BJ (cell line): Measurements from ENCODE around the gene ITGB6. TPM values are rescaled to one million over a fixed set of nuclear protein-coding genes. Genes with fewer than 3 reads are reported as not detected.
A peak's percentile ranks its signal among the peaks of the same experiment; 100 is the strongest.

Experiments used
- CTCF ChIA-PET: fragments of 350-600 bp; formaldehyde crosslinking; extraction: SDS; loops from one replicate; lab custom pipeline; 2021; ENCODE audit warnings: antibody characterized with exemption, inconsistent platforms; lab: Yijun Ruan, JAX
- POLR2A ChIA-PET: fragments of 300-600 bp; sonication (Branson Sonifier 250); formaldehyde crosslinking; extraction: SDS; loops from one replicate; lab custom pipeline; 2021; ENCODE audit warnings: antibody characterized with exemption; lab: Charles Lee
- DNase-seq: peaks from one replicate; pipeline ENCODE4 v3.0.0-alpha.2; 2011; ENCODE audit warnings: low read depth
- H3K27me3 ChIP-seq: 2 replicates; pipeline ENCODE4 v1.6.0; 2011; ENCODE audit warnings: low read length; ENCODE audit not compliant: control insufficient read depth, insufficient read depth
- H3K36me3 ChIP-seq: 2 replicates; pipeline ENCODE4 v1.5.1; 2011; ENCODE audit warnings: low read length; ENCODE audit not compliant: control insufficient read depth, insufficient read depth
- H3K4me3 ChIP-seq: 2 replicates; pipeline ENCODE4 v1.5.1; 2011; ENCODE audit warnings: low read depth, mild to moderate bottlenecking, control low read depth, low read length
- polyA plus RNA-seq: library from polyadenylated mRNA; depleted of rRNA; stranded (reverse); fragments of >200 nt; gene quantifications from 2 replicates; pipeline ENCODE4 v1.2.3, GENCODE V29; 2011
- TF ChIP-seq, protein P1 (sequence below): IDR thresholded peaks from 2 replicates; pipeline ENCODE4 v1.5.1; 2011; ENCODE audit warnings: low read depth, mild to moderate bottlenecking, control low read depth, inconsistent platforms, low read length, moderate library complexity; ENCODE audit not compliant: insufficient read depth

The ITGB6 gene
- polyA plus RNA-seq, 1 experiment = 0.01 TPM

- TF ChIP-seq, protein P1, sequence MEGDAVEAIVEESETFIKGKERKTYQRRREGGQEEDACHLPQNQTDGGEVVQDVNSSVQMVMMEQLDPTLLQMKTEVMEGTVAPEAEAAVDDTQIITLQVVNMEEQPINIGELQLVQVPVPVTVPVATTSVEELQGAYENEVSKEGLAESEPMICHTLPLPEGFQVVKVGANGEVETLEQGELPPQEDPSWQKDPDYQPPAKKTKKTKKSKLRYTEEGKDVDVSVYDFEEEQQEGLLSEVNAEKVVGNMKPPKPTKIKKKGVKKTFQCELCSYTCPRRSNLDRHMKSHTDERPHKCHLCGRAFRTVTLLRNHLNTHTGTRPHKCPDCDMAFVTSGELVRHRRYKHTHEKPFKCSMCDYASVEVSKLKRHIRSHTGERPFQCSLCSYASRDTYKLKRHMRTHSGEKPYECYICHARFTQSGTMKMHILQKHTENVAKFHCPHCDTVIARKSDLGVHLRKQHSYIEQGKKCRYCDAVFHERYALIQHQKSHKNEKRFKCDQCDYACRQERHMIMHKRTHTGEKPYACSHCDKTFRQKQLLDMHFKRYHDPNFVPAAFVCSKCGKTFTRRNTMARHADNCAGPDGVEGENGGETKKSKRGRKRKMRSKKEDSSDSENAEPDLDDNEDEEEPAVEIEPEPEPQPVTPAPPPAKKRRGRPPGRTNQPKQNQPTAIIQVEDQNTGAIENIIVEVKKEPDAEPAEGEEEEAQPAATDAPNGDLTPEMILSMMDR = no peak
These were observed 13.4 kb upstream of the ITGB6 start for GRCh38 chr2:160213511-160213910.

DNA sequence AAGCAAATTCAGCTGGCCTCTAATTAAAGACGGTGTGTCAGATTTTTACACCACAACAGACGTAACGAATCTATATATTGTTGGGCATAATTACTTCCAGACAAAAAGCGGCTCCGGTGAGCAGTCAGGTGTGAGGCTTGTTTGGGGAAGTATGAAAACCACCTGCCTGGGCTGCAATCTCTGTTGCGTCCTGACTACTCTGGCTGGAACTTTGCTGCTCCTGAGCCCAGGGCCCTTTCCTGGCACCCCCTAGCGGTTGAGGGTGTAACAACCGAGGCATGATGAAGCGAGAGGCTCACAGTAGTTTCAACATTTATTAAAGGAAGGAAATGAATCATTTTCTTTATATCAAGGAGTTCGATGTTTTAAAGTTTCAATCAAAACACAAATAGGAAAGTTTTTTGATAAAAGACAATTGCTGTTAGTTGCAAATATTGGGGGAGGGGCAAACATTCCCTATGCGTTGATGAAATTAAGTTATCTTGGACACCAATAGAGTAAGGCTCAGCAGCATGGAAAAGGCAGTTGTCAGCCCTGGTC lies 10.6 kb upstream of the ITGB6 start:
- Histone ChIP-seq H3K36me3 (no peaks in the 10 kb centered on the region), H3K4me3 (no peak overlapping the region), H3K27me3 (no peaks in the 10 kb centered on the region)
- ChIA-PET CTCF (interaction anchor here (1.1 to 2.0 kb wide), 5 partner anchors 8 to 784 kb away, joined by 3 to 11 read pairs (median 3); no protein-coding TSS in a partner anchor), POLR2A (no interaction called here)
- TF ChIP-seq, protein P1 = peak; percentile 56
- no peak for DNase-seq

More at GRCh38 chr2:160213511-160213910, 13.4 kb upstream of the ITGB6 start:
- ChIA-PET CTCF (interaction anchor here (1.2 to 1.8 kb wide), 3 partner anchors 10 to 850 kb away, joined by 3 to 4 read pairs (median 4); no protein-coding TSS in a partner anchor), POLR2A (no interaction called here)
- Histone ChIP-seq H3K36me3 (no peaks in the 10 kb centered on the region), H3K27me3 (no peaks in the 10 kb centered on the region), H3K4me3 (no peak overlapping the region)
- no peak for DNase-seq

DNA sequence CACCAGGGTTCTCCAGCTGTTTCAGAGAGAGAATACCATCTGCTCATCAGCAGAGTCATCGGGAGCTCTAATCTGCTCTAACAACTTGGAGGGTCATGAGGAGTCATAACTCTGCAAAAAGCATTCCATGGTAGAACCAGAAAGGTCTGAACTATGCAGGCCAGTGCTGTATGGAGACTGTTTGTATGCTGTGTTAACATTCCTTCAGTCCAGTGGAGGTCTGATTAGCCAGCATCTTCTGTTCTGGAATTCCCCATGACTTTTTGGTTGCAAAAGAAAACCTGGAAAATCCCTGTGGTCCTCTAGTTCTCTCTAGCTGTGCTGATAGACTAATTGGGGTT lies 9.4 kb upstream of the ITGB6 start:
- CTCF ChIA-PET = interaction anchor here (0.8 to 2.0 kb wide), 9 partner anchors 11 to 785 kb away, joined by 3 to 11 read pairs (median 5); no protein-coding TSS in a partner anchor
- no peaks in the 10 kb centered on the region for H3K36me3 ChIP-seq
- H3K4me3 ChIP-seq = no peak overlapping the region
- H3K27me3 ChIP-seq = no peaks in the 10 kb centered on the region
- TF ChIP-seq, protein P1 = no peak; the same call in 1 of the 2 replicates
- POLR2A ChIA-PET = interaction anchor here (0.5 kb wide), 1 partner anchor 10 kb away, joined by 3 read pairs; no protein-coding TSS in a partner anchor
- DNase-seq = peak; percentile 85

- ChIA-PET CTCF (interaction anchor here (0.8 to 2.0 kb wide), 10 partner anchors 11 to 786 kb away, joined by 3 to 11 read pairs (median 4); no protein-coding TSS in a partner anchor), POLR2A (interaction anchor here (0.5 kb wide), 1 partner anchor 10 kb away, joined by 3 read pairs; no protein-coding TSS in a partner anchor)
- TF ChIP-seq, protein P1 = peak; percentile 43; the same call in 1 of the 2 replicates
- Histone ChIP-seq H3K27me3 (no peaks in the 10 kb centered on the region), H3K4me3 (no peak overlapping the region), H3K36me3 (no peaks in the 10 kb centered on the region)
- DNase-seq = no peak
These were observed 8.8 kb upstream of the ITGB6 start for GRCh38 chr2:160208655-160209515.
